ENCODE data around the gene GPRC5B.

Gene GPRC5B

GRCh38 chr16:19868421-19868820 lies 16.2 kb downstream of the GPRC5B start:
- TF ChIP-seq CTCF (IDR thresholded peaks at IDR 0.05) = no peak

GRCh38 chr16:19864566-19864965 lies 20.1 kb downstream of the GPRC5B start:
- TF ChIP-seq CTCF (IDR thresholded peaks at IDR 0.05) = no peak

GRCh38 chr16:19863990-19864389 lies 20.7 kb downstream of the GPRC5B start:
- TF ChIP-seq CTCF (IDR thresholded peaks at IDR 0.05) = no peak

GRCh38 chr16:19861811-19862327 lies 22.8 kb downstream of the GPRC5B start:
- TF ChIP-seq CTCF (IDR thresholded peaks at IDR 0.05) = no peak

GRCh38 chr16:19861133-19861532 lies 23.5 kb downstream of the GPRC5B start:
- TF ChIP-seq CTCF (IDR thresholded peaks at IDR 0.05) = no peak

GRCh38 chr16:19860166-19861041 lies 24.2 kb downstream of the GPRC5B start:
- no peak for TF ChIP-seq CTCF (IDR thresholded peaks at IDR 0.05)

- no peak for TF ChIP-seq CTCF (IDR thresholded peaks at IDR 0.05)
These were observed 25.0 kb downstream of the GPRC5B start for GRCh38 chr16:19859603-19860002.

Measured in LNCAP (cell line).